GM19372 (cell line): ENCODE results near the gene CELF4.
A peak's percentile ranks its signal among the peaks of the same experiment; 100 is the strongest.

Source experiments
- ATAC-seq: cut with Tn5 transposase; IDR thresholded peaks from one replicate; pipeline ENCODE4 v1.9.1; 2021; ENCODE audit warnings: mild to moderate bottlenecking, low read depth, moderate library complexity; ENCODE audit not compliant: unreplicated experiment

The CELF4 gene

DNA sequence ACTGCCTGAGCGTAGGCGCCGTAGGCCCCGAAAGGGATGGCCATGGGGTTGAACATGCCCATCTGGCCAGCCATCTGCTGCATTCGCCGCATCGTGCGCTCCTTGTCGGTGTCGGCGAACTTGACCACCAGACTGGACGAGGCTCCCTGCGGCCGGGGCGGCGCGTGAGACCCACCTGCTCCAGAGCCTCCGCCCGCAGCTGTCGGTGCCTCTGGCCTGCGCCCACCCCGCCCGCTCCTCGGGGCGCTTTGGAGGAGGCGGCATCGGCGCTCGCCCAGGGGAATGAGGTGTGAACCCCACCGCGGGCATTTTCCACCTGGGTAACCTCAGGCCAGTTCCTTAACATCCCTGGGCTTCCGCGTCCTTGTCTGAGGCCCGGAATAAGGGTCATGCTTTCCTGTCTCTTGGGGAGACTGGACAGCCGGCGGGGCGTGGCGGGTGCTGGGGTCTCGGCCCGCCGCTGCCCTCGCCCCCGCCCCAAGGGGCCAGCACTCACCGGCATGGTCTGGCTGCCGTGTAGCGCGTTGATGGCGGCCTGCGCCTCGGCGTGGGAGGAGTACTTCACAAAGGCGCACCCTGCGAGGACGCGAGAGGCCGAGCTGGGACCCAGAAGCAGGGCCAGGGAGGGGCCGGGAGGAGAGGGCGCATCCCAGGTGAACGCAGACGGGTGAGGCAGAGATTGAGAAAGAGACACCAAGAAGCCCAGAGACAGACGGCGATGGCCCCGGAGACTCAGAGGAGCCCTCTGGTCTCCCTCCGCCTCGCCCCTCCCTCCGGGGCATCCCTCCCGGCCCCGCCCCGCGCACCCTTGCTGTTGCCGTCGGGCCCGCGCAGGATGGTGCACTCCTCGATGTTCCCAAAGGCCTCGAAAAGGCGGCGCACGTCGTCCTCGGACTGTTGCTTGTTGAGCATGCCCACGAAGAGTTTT is 291.0 kb downstream of the CELF4 start:
- no peak for ATAC-seq

DNA sequence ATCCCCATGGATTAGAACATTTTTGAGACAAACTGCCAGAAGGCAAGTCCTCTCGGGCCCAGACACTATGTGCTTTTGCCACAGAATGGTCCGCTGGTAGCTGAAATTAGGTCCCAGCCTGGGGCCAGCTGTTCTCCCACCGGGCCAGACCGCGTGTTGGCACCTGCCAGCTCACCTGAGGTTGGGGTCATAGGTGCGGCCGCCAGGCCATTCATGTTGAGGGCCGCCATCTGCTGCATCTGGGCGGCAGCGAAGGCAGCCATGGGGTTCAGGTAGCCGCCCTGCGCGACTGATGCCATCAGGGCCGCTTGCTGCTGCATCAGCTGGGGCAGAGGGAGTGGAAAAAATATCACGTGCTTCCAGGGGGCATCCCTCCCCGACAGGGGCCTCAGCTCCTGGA is 292.8 kb downstream of the CELF4 start:
- ATAC-seq, result no peak

DNA sequence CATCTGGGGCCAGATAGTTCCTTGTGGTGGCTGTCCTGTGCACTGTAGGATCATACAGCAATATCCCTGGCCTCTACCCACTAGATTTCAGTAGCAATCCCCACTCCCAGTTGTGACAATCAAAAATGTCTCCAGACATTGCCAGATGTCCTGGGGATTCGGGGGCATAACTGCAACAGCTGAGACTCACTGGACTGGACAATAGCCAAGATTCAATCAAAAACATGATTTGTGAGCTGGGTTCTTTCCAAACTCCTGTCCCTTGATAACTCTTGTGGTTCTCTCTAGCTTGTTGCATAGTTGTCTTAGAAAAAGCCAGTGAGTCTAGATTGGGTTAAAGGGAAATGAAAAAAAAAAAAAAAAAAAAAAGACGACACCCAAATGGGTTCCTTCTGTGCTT is 293.4 kb downstream of the CELF4 start:
- no peak for ATAC-seq

DNA sequence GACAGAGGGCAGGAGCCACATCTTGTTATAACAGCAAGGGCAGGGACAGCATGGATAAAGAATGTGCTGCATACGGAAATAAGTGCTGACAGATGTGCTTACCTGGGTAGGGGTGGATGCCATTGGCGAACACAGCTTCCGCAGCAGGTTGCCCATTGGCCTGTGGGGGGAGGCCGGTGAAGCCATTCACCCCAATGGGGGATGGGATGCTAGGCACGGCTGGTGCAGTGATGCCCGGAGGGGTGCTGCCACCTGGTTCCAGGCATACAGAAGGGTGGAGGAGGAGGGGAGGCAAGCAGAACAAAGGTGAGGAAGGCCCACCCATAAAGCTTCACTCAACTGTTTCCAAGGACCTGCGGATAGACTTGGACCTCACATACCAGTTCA is 294.9 kb downstream of the CELF4 start:
- no peak for ATAC-seq

DNA sequence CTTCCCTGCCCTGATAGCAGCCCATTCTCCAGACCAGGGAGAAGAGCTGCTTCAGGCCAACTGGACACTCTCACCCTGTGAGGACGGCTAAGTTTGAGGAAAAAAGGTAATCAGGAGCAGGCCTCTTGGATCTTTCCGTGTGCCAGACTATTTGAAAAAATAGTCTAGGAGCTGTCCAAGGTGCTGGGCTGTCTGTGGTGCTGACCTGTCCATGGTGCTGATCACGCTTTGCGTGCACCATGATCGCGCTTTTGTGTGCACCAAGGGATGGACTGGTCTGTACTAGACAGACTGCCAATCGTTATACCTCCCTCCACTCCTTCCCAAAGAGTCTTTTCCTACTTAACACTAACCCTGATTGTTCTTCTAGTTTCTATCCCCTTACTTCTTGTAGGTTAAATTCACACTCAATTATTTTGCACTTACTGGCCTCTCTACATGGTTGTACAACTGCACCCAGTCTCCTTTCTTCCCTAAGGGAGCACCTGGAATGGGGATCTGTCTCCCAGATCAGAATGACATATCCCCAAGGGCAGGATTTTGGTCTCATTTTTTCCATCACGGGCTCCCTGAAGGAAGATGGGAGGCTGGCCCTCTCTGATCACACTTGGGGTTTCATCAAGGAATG is 295.4 kb downstream of the CELF4 start:
- ATAC-seq, result no peak

DNA sequence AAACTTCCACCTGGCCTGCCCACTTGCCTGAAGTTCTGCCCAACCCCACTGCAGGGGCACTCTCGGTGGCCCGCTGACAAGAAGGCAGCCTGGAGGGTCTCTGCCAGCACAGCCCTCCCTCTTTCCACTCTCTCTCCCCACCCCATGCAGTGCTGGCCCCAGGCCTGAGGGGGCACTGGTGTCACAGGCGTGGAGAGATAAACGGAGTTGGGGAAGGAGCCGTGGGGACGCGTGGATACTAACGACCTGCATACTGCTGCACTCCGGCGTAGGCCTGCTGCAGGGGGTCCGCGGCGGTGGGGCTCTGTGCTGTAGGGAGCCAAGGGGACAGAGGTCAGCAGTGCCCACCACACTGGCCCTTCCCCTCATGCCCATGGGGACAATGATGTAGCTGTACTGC is 299.3 kb downstream of the CELF4 start:
- ATAC-seq, result no peak

DNA sequence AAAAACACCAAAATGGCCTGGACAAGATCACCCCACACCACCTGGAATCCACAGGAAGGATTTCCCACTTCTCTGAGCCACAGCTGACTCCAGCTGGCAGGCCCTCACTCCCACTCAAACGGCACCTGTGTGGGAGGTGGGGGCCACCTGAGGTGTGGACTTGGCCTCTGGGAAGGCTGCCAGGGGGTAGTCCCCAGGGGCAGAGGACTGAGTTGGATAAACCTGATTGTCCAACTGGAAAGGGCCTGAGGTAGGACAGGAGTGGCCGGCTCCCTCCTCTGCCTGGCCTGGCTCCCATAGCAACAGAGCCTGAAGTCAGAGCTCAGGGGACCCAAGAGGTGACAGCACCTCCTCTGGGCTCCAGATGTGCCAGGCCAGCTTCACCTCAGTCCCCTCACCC is 300.2 kb downstream of the CELF4 start:
- no peak for ATAC-seq

DNA sequence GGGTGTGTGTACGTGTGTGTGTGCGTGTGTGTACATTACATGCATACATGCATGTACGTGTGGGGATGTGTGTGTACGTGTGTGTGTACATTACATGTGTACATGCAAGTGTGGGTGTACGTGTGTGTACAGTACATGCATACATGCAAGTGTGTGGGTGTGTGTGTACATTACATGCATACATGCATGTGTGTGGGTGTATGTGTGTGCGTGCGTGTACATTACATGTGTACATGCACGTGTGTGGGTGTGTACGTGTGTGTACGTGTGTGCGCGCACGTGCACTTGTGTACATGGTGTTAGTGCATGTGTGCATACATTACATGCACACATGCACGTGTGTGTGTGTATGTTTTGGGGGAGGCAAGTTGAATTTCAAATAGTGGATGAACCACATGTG is 300.6 kb downstream of the CELF4 start:
- ATAC-seq, result no peak

DNA sequence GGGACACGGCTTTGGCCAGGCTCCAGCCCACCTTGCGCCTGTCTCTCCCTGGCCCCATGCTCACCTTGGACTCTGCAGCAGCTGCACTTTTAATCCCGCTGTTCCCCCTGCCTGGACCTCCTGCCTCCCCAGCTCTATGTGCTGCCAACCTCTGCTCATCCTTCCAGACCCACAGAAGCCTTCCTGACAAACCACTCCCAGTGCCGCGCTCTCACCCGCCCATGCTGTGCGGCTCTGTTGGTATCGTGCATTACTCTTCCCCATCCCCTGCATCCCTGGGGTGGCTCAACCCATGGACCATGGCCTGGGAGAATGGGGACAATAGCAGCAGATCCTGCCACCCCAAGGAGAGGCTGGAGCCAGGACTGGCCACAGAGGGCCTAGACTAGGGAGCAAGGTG is 303.6 kb downstream of the CELF4 start:
- no peak for ATAC-seq

DNA sequence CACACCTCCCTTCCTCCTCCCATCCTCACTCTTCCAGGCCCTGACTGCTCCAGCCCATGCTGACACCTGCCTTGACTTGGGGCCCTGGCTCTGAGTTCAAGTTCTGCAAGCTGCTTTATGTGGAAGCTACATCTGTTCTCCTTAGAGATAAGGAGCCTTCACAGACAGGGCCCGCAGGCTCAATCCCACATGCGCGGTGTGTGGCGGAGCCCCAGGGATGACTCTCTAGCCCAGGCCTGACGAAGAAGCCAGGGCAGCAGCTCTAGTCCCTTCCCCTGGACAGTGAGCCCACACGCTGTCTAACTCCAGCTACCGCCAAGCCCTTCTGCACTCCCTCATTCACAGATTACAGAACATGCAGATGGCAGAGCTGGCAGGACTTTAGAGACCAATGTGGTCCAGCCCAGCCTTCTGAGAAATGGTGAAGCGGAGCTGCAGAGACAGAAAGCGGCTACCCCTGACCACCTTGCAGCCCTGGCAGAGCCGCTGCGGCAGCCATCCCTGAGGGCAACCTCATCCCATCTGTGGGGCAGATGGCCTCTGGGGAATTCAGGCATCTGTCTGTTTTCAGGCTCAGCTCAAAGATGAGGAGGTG is 304.3 kb downstream of the CELF4 start:
- no peak for ATAC-seq

DNA sequence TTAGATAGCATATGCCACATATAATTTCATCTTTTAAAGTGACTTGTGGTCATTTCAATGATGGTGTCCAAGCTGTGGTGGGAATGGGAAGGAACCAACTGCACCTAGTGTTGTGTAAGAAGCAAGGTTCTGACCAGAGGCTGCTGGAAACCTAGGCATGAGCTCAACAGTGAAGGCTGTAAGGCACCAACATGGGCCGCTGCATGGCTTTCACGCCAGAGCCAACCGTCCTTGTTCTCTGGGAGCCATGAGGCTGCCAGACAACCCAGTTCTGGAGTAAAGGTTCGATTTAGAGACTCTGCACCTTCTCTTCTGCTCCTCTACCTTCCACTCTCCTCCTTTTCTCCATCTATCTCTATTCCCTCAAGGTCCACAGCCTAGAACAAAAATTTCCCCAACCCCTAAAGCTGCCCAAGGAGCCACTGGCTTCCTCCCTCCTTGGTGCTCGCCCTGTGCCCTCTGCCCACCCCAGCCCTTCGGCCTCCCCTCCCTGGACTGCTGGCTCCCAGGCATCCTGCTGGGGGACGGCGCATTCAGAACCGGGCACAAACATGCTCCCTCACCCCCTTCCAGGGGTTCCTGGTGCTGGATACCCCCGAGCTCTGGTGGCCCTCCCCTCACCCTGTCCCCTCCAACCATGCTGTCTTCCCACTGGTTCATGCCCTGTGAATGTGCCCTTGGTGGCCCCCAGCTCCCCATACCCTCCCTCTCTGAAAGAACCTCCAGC is 305.1 kb downstream of the CELF4 start:
- ATAC-seq, result no peak

DNA sequence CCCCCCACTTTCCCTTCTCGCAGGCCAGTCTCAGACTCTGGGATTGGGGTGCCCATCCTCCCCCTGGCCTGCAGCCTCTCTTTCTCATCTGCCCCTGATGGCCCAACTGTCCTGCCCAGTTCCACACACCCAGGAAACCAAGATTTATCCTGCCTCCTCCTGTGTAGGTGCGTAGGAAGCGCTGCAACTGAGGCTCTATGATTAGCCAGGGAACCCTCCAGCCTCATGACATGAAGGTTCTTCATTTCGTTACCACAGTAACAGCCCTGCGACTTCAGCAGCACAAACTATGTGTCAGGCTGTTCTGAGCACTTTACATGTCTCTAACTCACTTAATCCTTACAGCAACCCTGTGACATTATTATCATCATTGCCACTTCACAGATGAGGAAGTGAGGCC is 305.9 kb downstream of the CELF4 start:
- no peak for ATAC-seq

DNA sequence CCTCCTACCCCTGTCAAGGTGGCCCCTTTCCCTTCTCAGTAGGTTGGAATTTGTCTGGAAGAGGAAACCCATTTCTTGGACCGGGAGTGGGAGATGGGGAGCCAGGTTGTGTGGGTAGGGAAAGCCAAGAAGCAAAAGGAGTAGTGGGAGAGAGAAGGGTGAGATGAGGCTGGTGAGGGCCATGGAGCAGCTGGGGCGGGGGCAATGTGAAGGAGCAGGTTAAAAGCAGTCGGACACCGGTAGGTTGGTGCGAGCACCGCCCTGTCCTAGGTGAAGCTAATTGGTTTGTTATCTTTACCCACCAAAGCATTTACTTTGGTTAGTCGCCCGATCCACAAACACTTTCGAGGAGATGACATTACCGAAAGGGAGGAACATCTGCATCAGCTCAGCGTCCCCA is 306.8 kb downstream of the CELF4 start:
- no peak for ATAC-seq

DNA sequence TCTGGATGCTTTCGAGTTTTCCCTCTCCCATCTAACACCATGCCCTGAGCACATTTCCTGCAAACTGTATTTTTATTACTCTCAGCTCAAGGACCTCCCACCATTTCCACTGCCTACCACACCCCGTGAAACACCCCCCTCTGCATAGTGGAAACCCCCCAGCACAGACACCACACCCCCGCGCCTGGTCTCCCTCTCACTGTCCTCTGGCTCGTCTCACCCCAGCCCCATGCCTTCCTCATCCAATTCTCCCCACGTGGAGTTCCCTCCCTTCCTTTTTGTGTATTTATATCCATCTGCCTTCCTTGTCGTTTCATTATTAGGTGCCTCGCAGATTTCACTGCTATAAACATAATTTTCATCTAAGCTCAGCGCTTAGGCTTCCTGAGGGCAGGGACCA is 307.5 kb downstream of the CELF4 start:
- ATAC-seq, result no peak

DNA sequence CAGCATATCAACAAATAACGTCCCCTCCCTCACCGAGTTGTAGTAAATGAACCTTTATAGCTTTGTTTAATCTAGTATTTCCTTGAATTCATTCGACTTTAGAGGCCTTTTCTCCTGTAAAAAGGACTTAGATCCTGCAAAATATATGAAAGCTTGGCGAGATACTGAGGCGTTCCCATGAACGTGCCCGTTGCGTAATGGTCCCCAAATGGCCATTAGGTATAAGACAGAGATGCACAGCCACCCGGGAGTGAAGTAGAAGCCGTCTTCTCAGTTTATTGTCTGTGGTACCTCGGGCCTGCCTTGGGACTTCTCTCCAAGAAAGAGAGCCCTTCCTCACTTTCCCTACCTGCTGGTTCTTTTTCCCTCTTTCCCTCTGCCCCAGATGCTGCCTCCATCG is 310.6 kb downstream of the CELF4 start:
- ATAC-seq, result no peak

DNA sequence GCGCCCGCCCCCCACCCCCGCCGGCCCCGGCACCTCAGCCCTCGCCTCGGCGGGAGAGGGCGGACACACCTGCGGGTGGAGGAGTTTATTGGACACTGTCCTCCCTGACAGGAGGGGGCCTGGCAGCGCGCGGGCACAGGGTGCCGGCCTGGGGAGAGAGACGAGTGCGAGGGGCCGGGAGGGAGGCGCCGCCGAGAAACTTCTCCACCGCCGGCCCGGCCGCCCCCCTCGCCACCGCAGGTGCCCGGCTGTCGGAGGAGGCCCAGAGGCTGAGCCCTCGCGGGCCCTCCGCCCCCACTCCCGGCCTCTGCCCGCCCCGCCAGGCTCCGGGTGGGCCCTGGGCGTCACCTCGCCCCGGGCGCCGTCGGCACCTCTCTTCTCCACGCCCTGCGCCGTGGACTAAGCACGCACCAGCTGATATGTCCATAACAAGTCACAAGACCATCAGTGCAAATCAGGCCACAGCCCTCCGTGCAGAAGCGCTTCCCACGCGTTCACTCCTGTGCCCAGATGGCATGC is 311.3 kb downstream of the CELF4 start:
- no peak for ATAC-seq

DNA sequence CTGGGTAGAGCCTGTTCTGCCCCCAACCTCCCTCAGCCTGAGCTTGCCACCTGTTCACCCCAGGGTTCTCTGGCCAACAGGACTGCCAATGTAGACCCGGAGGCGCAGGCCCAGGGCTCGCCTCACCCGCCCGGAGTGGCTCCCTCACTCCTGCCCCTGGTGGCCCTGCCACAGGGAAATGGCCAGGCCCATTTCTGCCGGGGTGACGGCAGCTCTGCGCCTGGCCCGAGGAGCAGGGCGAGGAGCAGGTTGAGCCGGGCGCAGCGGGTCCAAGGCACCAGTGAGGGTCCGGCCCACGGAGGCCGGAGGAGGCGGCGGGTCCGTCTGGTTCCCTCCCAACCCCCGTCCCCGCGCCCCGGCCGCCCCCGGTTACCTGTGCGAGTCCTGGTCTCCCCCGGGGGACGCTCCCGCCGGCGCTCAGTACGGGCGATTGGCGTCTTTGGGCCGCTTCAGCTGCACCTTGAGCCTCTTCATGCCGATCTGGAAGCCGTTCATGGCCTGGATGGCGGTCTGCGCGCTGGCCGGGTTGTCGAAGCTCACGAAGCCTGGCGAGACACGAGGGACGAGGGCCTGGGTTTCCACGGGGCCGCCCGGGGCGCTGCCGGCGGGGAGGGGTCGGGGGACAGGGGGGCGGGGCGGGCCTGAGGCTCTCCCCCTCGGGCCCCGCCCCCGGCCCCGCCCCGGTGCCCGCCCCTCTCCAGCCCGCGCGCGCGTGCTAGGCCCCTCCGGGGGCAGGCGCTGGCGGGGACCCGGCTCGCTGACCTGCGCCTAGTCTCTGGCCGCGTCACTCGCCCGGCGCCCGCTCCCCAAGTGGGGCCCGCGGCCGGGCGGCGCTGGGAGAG is 312.0 kb downstream of the CELF4 start:
- peak; percentile 60 for ATAC-seq

DNA sequence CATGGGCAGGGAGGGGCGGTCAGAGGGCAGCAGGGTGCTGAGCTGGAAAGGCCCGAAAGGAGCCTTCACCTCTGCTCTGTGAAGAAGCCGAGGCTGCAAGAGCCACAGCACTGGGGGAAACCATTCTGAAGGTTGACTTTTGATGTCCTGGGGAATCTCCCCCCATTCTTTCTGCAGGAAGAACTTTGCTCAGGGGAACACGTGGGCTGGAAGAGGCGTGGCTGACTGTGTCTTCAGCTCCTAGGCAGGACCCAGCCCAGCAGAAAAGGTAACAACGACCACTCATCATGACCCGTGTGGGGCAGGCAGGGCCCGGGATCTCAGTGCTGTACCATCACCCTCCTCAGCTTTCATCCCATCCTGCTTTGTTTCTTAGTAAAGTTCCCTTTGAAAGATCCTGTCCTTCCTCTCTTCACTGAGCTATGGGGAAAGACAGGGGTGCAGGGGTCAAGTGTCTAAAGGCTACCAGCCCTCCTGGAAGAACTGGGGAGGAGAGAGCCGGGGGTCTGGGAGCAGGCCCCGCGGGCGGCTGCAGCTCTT is 312.7 kb downstream of the CELF4 start:
- ATAC-seq, result no peak

DNA sequence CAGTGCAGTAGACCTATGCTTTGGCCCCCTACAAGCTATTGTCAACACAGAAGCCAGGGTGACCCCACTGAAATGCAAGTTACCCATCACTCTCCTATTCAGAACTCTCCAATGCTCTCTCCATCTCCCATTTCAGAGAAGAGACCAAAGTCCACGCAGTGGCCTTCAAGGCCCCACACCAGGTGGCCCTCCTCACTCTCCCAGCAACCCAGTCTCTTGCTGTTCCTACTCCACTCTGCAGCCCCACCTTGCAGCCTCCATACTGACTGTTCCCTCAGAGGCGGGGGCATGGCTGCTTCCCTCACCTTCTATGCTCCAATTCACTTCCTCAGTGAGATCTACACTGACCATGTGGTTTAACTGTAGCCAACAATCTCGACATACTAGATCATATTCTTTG is 313.3 kb downstream of the CELF4 start:
- ATAC-seq, result no peak

DNA sequence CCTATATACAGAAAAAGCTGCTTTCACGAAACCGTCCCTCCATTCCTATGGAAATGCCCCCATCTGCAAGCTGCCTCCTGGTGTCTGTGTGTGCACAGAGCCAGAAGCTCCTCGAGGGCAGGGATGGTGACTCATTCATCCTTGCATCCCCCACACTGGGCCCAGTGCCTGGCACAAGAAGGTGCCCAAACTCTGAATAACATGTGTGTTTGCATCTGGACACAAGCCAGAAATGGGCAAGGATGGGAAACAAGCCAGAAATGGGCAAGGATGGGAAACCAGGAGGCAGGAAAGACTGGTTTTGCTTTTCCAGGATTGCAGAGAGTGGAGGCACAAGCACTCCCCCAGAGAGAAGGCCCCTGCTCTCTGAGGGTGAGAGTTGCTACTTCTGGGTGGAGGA is 313.9 kb downstream of the CELF4 start:
- ATAC-seq, result no peak
